ENCODE measurements around the gene CD1E. TPM values are rescaled to one million over a fixed set of nuclear protein-coding genes. Genes with fewer than 3 reads are reported as not detected.

Gene CD1E
- polyA plus RNA-seq, 2 of the 4 experiments (the other 2 are of a cell fraction), result not detected

GRCh38 chr1:158354255-158354654 lies 561 bp downstream of the CD1E start:
- FAIRE-seq (no peak), DNase-seq (ENCODE audit: low read depth in 1 of 2, low spot score in 1 of 2) (no peak), ATAC-seq (no peak)
- TF ChIP-seq PBX3 (IDR thresholded peaks at IDR 0.05) (no peak), HES2 (IDR thresholded peaks at IDR 0.05) (no peak), SMC3 (IDR thresholded peaks at IDR 0.05) (no peak), EP300 (IDR thresholded peaks at IDR 0.05) (no peak), GATA3 (IDR thresholded peaks at IDR 0.05; ENCODE audit: borderline replicate concordance) (no peak), HOXB5 (CRISPR knock-in tag; IDR thresholded peaks at IDR 0.05) (no peak), SREBF2 (IDR thresholded peaks at IDR 0.05) (no peak), FOXS1 (CRISPR knock-in tag; IDR thresholded peaks at IDR 0.05) (no peak), TP53 (CRISPR knock-in tag; IDR thresholded peaks at IDR 0.05) (no peak), RNF2 (IDR thresholded peaks at IDR 0.05; ENCODE audit: borderline replicate concordance, low read depth) (no peak), HEYL (CRISPR knock-in tag; IDR thresholded peaks at IDR 0.05) (no peak), PHF8 (IDR thresholded peaks at IDR 0.05; ENCODE audit: borderline replicate concordance, low read depth) (no peak), ZC3H11A (IDR thresholded peaks at IDR 0.05) (no peak), KDM1A (IDR thresholded peaks at IDR 0.05; ENCODE audit: low read depth) (no peak), MAZ (IDR thresholded peaks at IDR 0.05; ENCODE audit: borderline replicate concordance, low read depth, low read length) (no peak), TFCP2L1 (CRISPR knock-in tag; IDR thresholded peaks at IDR 0.05) (no peak), EHMT2 (IDR thresholded peaks at IDR 0.05; ENCODE audit: low read depth) (no peak), E2F6 (IDR thresholded peaks at IDR 0.05; ENCODE audit: borderline replicate concordance, low read depth) (no peak)
- WGBS (ENCODE audit: missing lambda C conversion rate), result 10% methylated on average over 2 of the region's 2 CpGs
- Histone ChIP-seq H3K4me3 (no peak overlapping the region), H3K4me2 (no peak overlapping the region), H3K27ac (no peak overlapping the region), H3K4me1 (no peaks in the 10 kb centered on the region), H3K9me3 (no peaks in the 10 kb centered on the region)
- ChIA-PET CTCF (interaction anchor here (1.3 kb wide), 1 partner anchor 10 kb away, joined by 3 read pairs; no protein-coding TSS in a partner anchor), POLR2A (no interaction called here)

GRCh38 chr1:158355773-158356285 lies 2.1 kb downstream of the CD1E start:
- TF ChIP-seq RARB (CRISPR knock-in tag; IDR thresholded peaks at IDR 0.05), result no peak
- TF ChIP-seq E2F6 (IDR thresholded peaks at IDR 0.05; ENCODE audit: borderline replicate concordance, low read depth), result no peak
- H3K4me3 ChIP-seq, result no peak overlapping the region
- WGBS (ENCODE audit: missing lambda C conversion rate), result 10% methylated on average over 10 of the region's 10 CpGs
- FAIRE-seq, result no peak
- H3K27ac ChIP-seq, result no peak overlapping the region
- CTCF ChIA-PET, result interaction anchor here (1.2 kb wide), 1 partner anchor 832 kb away, joined by 3 read pairs; no protein-coding TSS in a partner anchor
- DNase-seq (ENCODE audit: low read depth in 1 of 2, low spot score in 1 of 2), result no peak
- no peaks in the 10 kb centered on the region for H3K4me1 ChIP-seq
- POLR2A ChIA-PET, result no interaction called here
- ATAC-seq, result no peak
- H3K4me2 ChIP-seq, result no peak overlapping the region
- H3K9me3 ChIP-seq, result no peaks in the 10 kb centered on the region

GRCh38 chr1:158356616-158357015 lies 2.9 kb downstream of the CD1E start:
- FAIRE-seq, result no peak
- ChIA-PET POLR2A (no interaction called here), CTCF (interaction anchor here (1.2 kb wide), 1 partner anchor 833 kb away, joined by 3 read pairs; no protein-coding TSS in a partner anchor)
- DNase-seq (ENCODE audit: low read depth in 1 of 2, low spot score in 1 of 2), result no peak
- Histone ChIP-seq H3K4me2 (no peak overlapping the region), H3K27ac (no peak overlapping the region), H3K4me1 (no peaks in the 10 kb centered on the region), H3K4me3 (no peak overlapping the region), H3K9me3 (no peaks in the 10 kb centered on the region)
- TF ChIP-seq GATA3 (IDR thresholded peaks at IDR 0.05; ENCODE audit: borderline replicate concordance) (no peak), REST (IDR thresholded peaks at IDR 0.05) (no peak), ZNF302 (CRISPR knock-in tag; IDR thresholded peaks at IDR 0.05) (no peak), CHD4 (IDR thresholded peaks at IDR 0.05; ENCODE audit: borderline replicate concordance) (no peak), ELK1 (IDR thresholded peaks at IDR 0.05; ENCODE audit: low read depth, low read length) (no peak), PHF8 (IDR thresholded peaks at IDR 0.05; ENCODE audit: borderline replicate concordance, low read depth) (no peak)
- no peak for ATAC-seq
- WGBS (ENCODE audit: missing lambda C conversion rate), result 4% methylated on average over 3 of the region's 3 CpGs
